HG03025 (cell line): Measurements from ENCODE around the gene GABRD.

Experiments used
- ATAC-seq: cut with Tn5 transposase; IDR thresholded peaks from one replicate; pipeline ENCODE4 v1.9.1; 2021; ENCODE audit warnings: mild to moderate bottlenecking, moderate library complexity; ENCODE audit not compliant: unreplicated experiment, low FRiP score

The GABRD gene

GRCh38 chr1:2072109-2072806 is 53.1 kb downstream of the GABRD start:
- ATAC-seq = no peak

- no peak for ATAC-seq
These were observed 53.7 kb downstream of the GABRD start for GRCh38 chr1:2072891-2073290.

- no peak for ATAC-seq
These were observed 54.5 kb downstream of the GABRD start for GRCh38 chr1:2073382-2074230.

- ATAC-seq = no peak
These were observed 55.3 kb downstream of the GABRD start for GRCh38 chr1:2074396-2074795.

- no peak for ATAC-seq
These were observed 56.0 kb downstream of the GABRD start for GRCh38 chr1:2074944-2075740.

- ATAC-seq = no peak
These were observed 57.7 kb downstream of the GABRD start for GRCh38 chr1:2076826-2077225.

GRCh38 chr1:2078170-2078569 is 59.0 kb downstream of the GABRD start:
- no peak for ATAC-seq

- no peak for ATAC-seq
These were observed 60.4 kb downstream of the GABRD start for GRCh38 chr1:2079396-2080085.

- no peak for ATAC-seq
These were observed 61.0 kb downstream of the GABRD start for GRCh38 chr1:2080140-2080539.
